IPS-NIHi7 (cell line): Measurements from ENCODE around the gene FBXL7.

ENCODE experiments used
- DNase-seq: peaks from one replicate; pipeline ENCODE4 v3.0.0; 2012; ENCODE audit warnings: mixed read lengths; ENCODE audit errors: extremely low spot score

FBXL7 gene

DNA sequence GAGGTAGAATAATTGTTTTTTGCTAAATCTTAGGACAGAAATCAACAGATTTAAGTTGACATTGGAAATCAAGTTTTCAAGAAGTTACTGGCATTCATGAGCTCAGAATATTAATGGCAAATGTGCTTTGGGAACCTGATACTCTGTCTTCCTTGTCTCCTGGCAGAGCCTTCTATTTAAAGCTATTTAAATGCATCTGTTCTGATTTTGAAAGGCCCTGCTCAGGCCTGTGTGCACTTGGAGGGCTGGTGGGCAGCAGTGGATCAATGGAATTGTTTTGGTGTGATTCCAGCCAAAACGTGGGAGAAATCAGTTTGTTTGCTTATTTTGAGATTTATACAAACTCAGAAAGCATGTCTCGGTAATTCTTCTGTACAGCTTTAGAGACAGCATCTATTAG, 38.5 kb downstream of the FBXL7 start:
- DNase-seq: no peak

- DNase-seq: no peak
Observed at GRCh38 chr5:15539951-15540350, 40.0 kb downstream of the FBXL7 start.

GRCh38 chr5:15544039-15544438, 44.1 kb downstream of the FBXL7 start:
- DNase-seq: no peak

- DNase-seq: no peak
Observed at GRCh38 chr5:15545082-15545481, 45.1 kb downstream of the FBXL7 start.

GRCh38 chr5:15547261-15547839, 47.4 kb downstream of the FBXL7 start:
- no peak for DNase-seq

DNA sequence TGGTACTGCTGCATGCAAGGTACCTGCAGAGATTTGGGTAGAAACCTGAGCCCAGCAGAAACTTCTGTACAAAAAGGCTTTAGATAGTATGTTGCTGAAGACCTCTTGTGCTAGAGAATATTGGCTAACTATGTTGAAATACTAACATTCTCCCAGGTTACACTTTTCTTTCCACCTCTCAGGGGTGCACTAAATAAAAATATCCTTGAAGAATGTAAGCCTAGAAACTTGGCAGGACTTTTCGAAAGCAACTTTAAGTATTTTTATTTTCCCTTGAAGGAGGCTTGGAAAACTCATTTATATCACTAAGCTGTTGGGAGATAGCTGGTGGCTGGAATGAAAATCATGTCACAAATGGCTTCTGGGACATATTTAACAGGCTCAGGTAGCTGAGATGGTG, 50.0 kb downstream of the FBXL7 start:
- DNase-seq: no peak

DNA sequence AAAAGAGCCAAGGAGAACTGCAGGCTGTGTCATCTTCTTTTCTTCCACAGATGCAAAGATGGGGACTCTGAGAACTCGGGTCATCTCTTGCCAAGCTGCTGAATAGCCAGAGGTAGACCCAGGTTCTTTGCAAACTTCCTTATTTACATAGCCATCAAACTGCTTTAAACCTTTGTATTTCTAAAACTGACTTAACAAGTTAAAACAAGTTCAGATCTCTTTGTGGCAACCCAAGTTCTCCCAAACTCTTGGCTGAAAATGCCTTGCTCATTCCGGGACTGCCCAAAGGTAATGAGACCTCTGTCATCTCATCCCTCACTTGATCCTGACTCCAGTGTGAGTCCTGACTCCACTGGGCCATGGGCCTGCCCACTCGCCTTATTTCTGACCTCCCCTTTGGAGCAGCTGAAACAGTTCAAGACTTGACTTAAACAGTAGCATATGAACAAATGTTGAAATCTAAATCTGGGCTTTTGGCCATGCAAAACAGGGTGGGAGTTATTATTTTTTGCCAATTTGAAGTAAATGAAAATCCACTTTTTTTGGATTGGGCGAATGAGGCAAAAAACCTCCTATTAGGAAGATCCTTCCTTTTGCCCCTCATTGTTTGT, 50.6 kb downstream of the FBXL7 start:
- DNase-seq: no peak

DNA sequence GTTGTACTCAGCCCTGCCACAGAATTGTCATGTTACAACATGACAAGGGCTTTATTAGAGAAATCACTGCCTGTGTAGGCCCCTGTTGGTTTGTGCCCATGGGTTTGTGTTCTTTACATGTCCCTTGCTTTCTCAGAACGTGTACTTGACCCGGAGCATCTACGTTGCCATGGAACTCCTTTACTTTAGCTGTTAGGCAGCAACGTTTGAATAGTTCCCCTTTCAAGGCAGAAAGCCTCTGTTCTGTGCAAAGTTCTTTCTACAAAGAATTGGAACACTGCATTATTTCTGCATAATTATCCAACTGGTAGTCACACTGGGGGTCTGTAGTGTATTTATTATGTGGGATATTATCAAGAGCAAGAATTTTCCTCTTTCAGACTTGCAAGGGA, 51.1 kb downstream of the FBXL7 start:
- DNase-seq: no peak

DNA sequence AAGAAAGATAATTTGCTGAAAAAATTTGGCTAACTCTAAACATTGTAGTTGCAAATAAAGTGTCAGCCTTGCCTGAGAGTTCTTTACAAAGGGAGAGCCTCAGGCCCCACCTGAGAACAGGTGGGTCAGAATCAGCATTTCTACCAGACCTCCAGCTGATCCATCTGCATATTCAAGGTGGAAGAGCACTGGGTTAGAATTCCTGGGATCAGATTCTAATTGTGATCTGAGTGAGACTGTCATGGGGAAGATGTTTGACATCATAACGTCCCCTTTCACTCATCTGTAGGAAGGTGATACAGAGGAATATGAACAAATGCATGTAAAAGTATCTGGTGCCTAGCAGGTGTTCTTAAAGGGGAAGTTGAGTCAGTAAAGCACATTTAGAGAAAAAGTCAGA, 54.6 kb downstream of the FBXL7 start:
- DNase-seq: peak; percentile 53

- DNase-seq: no peak
Observed at GRCh38 chr5:15555176-15555575, 55.2 kb downstream of the FBXL7 start.

- no peak for DNase-seq
Observed at GRCh38 chr5:15558240-15558639, 58.3 kb downstream of the FBXL7 start.

DNA sequence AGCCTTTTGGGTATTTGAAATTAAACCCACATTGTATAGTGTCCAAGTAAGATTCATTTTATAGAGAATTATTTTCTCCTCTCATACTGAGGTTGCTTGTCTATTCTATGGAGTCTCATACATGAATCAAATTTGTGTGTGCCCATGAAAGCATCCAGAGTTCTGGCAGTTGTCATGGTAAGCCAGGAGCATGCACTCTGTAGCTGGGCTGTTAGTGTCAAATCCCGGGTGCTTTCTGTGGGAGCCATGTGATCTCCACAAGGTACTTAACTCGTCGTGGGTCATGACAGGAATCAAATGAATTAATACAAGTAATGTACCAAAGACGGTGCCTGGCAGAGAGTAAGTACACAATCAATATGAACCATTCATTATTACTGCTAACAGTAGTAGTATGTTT, 58.7 kb downstream of the FBXL7 start:
- DNase-seq: no peak

DNA sequence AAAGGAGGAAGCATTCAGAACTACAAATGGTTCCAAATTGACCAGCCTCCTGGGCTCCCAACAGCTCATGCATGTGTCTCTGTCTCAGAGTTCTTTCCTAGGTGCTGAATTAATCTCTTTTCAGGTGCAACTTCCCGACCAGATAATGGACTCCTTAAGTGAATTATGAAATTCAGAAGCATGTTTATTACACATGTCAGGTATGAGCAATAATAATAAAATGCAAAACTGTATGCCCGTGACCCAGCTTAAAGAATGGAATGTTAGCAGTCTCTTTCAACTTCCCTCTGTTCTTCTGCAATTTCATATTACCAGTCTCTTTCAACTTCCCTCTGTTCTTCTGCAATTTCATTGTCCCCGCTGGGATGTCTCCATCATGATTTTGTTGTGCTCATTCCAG, 60.4 kb downstream of the FBXL7 start:
- DNase-seq: no peak

DNA sequence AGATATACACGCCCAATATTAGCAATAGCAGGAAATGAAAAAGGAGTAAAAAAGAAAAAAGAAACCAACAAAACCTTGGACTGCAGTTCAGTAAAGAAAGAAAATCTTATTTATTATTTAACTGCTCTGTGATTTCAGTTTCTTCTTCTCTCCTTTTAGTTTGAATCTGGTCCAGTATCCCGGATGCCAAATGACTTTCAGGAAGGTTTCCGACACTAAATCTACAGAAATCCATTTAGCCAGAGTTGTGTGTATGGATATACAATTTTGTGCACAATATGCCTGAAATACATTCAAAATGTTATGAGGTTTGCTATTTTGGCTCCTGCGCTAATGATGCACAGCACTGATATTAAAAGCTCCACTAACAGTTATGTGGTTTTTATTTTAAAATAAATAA, 64.5 kb downstream of the FBXL7 start:
- DNase-seq: no peak

GRCh38 chr5:15564957-15565356, 65.0 kb downstream of the FBXL7 start:
- no peak for DNase-seq

DNA sequence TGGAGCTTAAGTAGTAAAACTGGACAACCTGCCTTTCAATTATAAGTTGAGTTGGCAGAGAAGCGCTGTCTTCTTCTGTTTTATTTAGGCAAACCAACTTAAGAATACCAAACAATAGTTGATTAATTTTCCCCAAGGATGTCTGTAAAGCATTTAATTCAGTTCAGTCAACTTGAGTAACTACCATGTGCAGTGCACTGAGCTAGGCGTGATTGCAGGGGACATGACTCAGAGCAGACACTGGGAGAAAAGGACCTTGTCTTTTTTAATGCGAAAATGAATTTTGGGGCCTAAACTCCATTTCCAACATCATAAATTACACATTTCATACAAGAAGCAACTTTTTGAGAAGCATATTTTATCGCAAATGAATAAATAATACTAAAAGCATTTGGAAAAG, 66.3 kb downstream of the FBXL7 start:
- DNase-seq: no peak

GRCh38 chr5:15566789-15567188, 66.8 kb downstream of the FBXL7 start:
- DNase-seq: no peak

GRCh38 chr5:15570491-15570890, 70.5 kb downstream of the FBXL7 start:
- DNase-seq: no peak

GRCh38 chr5:15571081-15571480, 71.1 kb downstream of the FBXL7 start:
- DNase-seq: no peak

- DNase-seq: no peak
Observed at GRCh38 chr5:15571618-15572017, 71.6 kb downstream of the FBXL7 start.

- DNase-seq: no peak
Observed at GRCh38 chr5:15573590-15573989, 73.6 kb downstream of the FBXL7 start.

- DNase-seq: no peak
Observed at GRCh38 chr5:15574128-15574527, 74.1 kb downstream of the FBXL7 start.

GRCh38 chr5:15574806-15575325, 74.9 kb downstream of the FBXL7 start:
- no peak for DNase-seq

GRCh38 chr5:15575666-15576065, 75.7 kb downstream of the FBXL7 start:
- DNase-seq: no peak
